ENCODE results near the gene UPF3A. TPM values are rescaled to one million over a fixed set of nuclear protein-coding genes. Genes with fewer than 3 reads are reported as not detected.

The UPF3A gene
- total and polyA plus RNA-seq, 9 of the 15 experiments (the other 6 are each of a cell fraction or from before 2014, with no cell fraction given) = 15.6 to 76.5 (median 40.9) TPM

- TF ChIP-seq TOE1 (IDR thresholded peaks at IDR 0.05; ENCODE audit: borderline replicate concordance) = peak; percentile 77; the same call in 1 of the 2 replicates
- TF ChIP-seq TOE1 (CRISPR knock-in tag; IDR thresholded peaks at IDR 0.05; ENCODE audit: borderline replicate concordance, low read depth) = no peak
- peak in 1 of 2 experiments; percentile 82; a peak in 1 of 4 replicates for TF ChIP-seq BCLAF1 (IDR thresholded peaks at IDR 0.05; ENCODE audit: borderline replicate concordance in 1 of 2, control insufficient read depth in 1 of 2, low read depth in 2 of 2, low read length in 1 of 2)
- TF ChIP-seq PBX2 (CRISPR knock-in tag; IDR thresholded peaks at IDR 0.05; ENCODE audit: low read depth) = no peak
- TF ChIP-seq PBX2 (tag; conservative IDR thresholded peaks at IDR 0.05; ENCODE audit: low read depth) = peak; percentile 8; the same call in 1 of the 2 replicates
- no peak for TF ChIP-seq MED1 (CRISPR knock-in tag; IDR thresholded peaks at IDR 0.05; ENCODE audit: borderline replicate concordance)
- peak; percentile 35; the same call in 1 of the 2 replicates for TF ChIP-seq ELF1 (tag; IDR thresholded peaks at IDR 0.05)
- TF ChIP-seq PRPF4 (IDR thresholded peaks at IDR 0.05; ENCODE audit: insufficient read depth, low read depth, low read length, poor library complexity, severe bottlenecking) = no peak
- TF ChIP-seq KAT7 (CRISPR knock-in tag; IDR thresholded peaks at IDR 0.05; ENCODE audit: borderline replicate concordance) = 0 out of 2 replicates have a peak, but pooled peaks have one; percentile 27
- TF ChIP-seq GTF2F1 (IDR thresholded peaks at IDR 0.05; ENCODE audit: low read depth, low read length) = no peak
- peak; percentile 27 for TF ChIP-seq ASH1L (IDR thresholded peaks at IDR 0.05; ENCODE audit: borderline replicate concordance, low read depth, partially characterized antibody)
- TF ChIP-seq, protein P1, sequence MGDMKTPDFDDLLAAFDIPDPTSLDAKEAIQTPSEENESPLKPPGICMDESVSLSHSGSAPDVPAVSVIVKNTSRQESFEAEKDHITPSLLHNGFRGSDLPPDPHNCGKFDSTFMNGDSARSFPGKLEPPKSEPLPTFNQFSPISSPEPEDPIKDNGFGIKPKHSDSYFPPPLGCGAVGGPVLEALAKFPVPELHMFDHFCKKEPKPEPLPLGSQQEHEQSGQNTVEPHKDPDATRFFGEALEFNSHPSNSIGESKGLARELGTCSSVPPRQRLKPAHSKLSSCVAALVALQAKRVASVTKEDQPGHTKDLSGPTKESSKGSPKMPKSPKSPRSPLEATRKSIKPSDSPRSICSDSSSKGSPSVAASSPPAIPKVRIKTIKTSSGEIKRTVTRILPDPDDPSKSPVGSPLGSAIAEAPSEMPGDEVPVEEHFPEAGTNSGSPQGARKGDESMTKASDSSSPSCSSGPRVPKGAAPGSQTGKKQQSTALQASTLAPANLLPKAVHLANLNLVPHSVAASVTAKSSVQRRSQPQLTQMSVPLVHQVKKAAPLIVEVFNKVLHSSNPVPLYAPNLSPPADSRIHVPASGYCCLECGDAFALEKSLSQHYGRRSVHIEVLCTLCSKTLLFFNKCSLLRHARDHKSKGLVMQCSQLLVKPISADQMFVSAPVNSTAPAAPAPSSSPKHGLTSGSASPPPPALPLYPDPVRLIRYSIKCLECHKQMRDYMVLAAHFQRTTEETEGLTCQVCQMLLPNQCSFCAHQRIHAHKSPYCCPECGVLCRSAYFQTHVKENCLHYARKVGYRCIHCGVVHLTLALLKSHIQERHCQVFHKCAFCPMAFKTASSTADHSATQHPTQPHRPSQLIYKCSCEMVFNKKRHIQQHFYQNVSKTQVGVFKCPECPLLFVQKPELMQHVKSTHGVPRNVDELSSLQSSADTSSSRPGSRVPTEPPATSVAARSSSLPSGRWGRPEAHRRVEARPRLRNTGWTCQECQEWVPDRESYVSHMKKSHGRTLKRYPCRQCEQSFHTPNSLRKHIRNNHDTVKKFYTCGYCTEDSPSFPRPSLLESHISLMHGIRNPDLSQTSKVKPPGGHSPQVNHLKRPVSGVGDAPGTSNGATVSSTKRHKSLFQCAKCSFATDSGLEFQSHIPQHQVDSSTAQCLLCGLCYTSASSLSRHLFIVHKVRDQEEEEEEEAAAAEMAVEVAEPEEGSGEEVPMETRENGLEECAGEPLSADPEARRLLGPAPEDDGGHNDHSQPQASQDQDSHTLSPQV (IDR thresholded peaks at IDR 0.05) = peak; percentile 57
- TF ChIP-seq, protein P2, sequence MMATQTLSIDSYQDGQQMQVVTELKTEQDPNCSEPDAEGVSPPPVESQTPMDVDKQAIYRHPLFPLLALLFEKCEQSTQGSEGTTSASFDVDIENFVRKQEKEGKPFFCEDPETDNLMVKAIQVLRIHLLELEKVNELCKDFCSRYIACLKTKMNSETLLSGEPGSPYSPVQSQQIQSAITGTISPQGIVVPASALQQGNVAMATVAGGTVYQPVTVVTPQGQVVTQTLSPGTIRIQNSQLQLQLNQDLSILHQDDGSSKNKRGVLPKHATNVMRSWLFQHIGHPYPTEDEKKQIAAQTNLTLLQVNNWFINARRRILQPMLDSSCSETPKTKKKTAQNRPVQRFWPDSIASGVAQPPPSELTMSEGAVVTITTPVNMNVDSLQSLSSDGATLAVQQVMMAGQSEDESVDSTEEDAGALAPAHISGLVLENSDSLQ (IDR thresholded peaks at IDR 0.05) = peak; percentile 77
- no peak for TF ChIP-seq SIN3B (IDR thresholded peaks at IDR 0.05; ENCODE audit: low read depth)
Measured at GRCh38 chr13:114313061-114313860, 31.9 kb downstream of the UPF3A start (continued).

All from K562 (cell line).